GM12865 (cell line): ENCODE data around the gene RAC2.

ENCODE experiments used
- DNase-seq: peaks from one replicate; pipeline ENCODE4 v3.0.0; 2010; ENCODE audit warnings: low read depth
- H3K4me3 ChIP-seq: 2 replicates; pipeline ENCODE4 v1.5.1; 2011; ENCODE audit warnings: mild to moderate bottlenecking, low read depth, low read length, control low read depth
- CTCF ChIP-seq: IDR thresholded peaks from 2 replicates; pipeline ENCODE4 v1.5.1; 2011; ENCODE audit warnings: low read length, control low read depth, low read depth, inconsistent platforms; ENCODE audit not compliant: insufficient read depth; ENCODE audit errors: missing control alignments

Gene RAC2

GRCh38 chr22:37241351-37242142, 2.5 kb downstream of the RAC2 start:
- no peak for TF ChIP-seq CTCF
- peak overlapping the region; percentile 86 for H3K4me3 ChIP-seq

GRCh38 chr22:37240941-37241320, 3.1 kb downstream of the RAC2 start:
- DNase-seq = no peak
- H3K4me3 ChIP-seq = peak overlapping the region; percentile 86
- TF ChIP-seq CTCF = no peak

More at GRCh38 chr22:37241351-37242142, 2.5 kb downstream of the RAC2 start:
- peak; percentile 61 for DNase-seq

- DNase-seq = no peak
- no peak for TF ChIP-seq CTCF
- H3K4me3 ChIP-seq = no peak overlapping the region
Measured at GRCh38 chr22:37240240-37240940, 3.7 kb downstream of the RAC2 start.

- no peak for TF ChIP-seq CTCF
- no peak for DNase-seq
- no peak overlapping the region for H3K4me3 ChIP-seq
Measured at GRCh38 chr22:37239336-37240239, 4.5 kb downstream of the RAC2 start.

- no peak overlapping the region for H3K4me3 ChIP-seq
- DNase-seq = no peak
- no peak for TF ChIP-seq CTCF
Measured at GRCh38 chr22:37237371-37238268, 6.4 kb downstream of the RAC2 start.
